GM18517 (cell line): Measurements from ENCODE around the gene CBARP.
"Not testable (repeated sequence)": the region's sequence is repeated elsewhere in the genome, so short reads cannot be mapped to it uniquely, and the experiment has no call there.

Experiments
- ATAC-seq: cut with Tn5 transposase; IDR thresholded peaks from one replicate; pipeline ENCODE4 v1.9.1; 2021; ENCODE audit warnings: mild to moderate bottlenecking, moderate library complexity; ENCODE audit not compliant: unreplicated experiment

Gene CBARP

DNA sequence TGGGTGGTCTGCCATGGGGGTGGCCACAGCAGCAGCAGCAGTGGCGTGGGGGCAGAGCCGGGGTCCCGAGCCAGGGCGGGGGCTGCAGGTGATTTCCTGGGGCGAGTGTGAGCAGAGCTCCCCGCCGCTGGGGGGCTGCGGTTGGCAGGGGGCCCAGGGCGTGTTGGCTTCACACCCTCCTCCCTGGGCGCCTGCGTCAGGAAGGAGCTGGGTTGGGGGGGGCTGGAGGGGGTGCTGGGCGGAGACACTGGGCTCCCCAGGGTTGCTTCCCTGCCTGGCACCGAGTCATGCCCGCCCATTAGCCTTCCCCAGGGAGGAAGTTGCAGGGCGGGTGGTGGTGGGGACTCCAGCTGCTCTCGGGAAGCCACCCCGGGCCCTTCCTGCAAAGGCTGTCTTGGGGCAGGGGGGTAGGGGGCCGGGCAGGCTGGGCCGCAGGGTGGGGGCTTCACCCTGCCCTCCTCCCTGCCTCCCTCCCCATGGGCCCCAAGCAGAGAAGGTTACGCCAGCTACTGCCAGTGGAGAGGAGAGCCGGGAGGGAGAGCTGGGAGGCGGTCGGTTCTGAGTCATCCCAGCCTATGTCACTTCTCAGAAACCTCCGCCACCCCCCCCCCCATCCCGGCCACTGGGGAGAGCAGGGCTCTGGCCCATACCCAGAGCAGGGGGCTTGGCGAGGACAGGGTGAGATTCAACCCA is 15.2 kb upstream of the CBARP start:
- ATAC-seq: no peak

DNA sequence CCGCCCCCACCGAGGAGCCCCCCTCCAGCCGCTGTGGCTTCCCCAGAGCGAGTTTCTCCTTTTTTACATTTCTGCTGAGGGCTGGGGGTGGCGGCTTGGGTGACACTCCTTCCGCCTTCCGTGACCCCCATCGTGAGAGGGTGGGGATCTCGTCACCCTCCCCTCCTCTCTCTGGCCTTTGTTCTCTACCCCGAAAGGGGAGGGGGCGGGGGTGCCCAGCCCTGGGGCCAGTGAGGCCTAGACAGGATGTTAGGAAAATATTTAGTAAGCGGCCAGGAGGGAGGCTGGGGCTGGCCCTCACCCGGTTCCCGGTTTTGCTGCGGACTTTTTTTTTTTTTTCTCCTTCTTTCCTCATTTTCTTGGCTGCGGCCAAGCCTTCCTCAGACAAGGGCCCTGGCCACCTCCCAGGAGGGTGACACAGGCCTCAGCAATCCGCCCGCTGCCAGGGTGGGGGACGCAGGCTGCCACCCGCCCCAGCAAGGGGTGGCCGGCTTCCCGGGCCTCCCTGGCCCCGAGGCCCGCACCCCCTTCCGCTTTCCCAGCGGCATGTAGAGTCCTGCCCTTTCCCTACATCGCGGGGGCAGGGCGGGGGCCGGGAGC is 14.5 kb upstream of the CBARP start:
- no peak for ATAC-seq

DNA sequence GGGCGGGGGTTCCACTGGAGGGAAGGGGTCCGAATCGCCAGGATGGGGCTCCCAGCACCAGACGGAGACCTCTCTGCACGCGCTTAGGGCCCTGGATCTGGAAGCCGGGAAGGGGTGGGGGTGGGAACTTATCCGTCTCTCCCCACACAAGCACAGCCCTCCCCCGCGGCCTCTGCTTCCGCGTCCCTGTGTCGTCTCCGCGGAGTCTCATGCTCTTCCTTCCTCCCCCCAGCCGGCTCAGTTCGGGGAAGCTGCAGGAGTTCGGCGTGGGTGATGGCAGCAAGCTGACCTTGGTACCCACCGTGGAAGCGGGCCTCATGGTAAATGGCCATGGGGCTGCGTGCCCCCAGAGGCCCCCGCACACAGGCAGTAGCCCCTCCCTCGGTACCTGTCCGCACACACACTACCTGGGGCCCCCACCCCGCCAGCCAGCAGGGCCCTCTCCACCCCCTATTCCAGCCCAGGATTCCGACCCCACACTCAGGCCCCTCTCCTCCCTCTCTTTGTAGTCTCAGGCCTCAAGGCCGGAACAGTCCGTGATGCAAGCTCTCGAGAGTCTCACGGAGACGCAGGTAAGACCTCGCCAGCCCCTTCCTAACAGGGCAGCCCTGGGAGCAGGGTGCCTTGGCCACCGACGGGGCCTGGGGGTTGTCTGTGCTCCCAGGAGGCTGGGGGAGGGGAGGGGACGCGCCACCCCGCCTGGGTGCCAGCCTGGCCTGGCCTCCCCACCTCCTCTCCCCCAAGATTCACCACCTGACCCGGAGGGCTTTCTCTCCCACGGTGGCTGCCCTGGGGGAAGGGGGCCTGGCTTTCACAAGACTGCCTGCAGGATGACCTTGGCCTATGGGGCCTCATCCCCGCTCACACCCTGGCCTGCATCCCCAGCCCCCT is 13.8 kb upstream of the CBARP start:
- no peak for ATAC-seq

DNA sequence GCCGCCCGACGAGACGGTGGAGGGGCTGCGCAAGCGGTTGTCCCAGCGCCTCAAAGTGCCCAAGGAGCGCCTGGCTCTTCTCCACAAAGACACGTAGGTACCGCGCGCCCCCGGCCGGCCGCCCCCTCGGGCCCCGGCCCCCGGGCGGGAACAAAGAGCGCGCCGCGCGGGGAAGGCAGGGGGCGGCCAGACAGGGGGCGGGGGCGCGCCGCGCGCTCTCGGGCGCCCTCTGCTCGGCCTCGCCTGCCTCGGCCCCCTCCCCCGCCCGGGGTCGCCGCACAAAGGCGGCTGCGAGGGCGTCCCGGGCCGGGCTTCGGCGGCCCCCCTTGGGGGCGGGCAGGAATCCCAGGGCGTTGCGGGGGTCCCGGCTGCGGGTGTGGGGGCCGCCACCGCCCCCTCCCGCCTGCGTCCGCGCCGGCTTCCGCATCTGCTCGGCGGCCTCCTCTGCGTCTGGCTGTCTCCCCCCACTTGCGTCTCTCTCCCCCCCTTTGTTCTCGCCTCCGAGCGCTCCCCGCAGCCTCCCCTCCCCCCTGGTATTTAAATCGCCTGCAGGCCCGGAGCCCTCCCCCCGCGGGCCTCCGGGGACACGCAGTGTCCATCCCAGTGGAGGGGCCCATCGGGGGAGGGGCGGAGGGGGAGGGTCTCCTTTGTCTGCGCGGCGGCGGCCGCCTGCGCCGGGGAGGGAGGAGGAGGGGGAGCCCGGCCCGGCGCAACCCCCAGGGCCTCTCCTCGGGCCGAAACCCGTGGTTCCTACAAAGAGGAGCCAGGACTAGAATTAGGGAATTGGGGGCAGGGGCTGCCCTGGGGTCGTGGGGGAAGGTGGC is 12.8 kb upstream of the CBARP start:
- ATAC-seq: no peak

DNA sequence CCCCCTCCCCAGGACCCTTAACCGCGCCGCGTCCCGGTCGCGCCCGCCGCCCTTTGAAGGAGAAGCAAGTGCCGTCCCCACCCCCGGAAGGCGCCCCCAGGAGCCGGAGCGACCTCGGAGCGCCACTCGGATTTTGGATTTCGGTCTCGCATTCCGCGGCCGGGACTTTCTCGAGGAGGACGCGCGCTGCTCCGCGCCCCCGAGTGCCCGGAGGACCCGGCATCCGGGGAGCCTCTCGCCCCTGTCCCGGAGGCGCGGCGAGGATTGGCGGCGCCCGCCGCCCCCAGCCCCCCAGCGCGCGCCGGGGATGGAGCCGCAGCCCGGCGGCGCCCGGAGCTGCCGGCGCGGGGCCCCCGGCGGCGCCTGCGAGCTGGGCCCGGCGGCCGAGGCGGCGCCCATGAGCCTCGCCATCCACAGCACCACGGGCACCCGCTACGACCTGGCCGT is 12.2 kb upstream of the CBARP start:
- no peak for ATAC-seq

DNA sequence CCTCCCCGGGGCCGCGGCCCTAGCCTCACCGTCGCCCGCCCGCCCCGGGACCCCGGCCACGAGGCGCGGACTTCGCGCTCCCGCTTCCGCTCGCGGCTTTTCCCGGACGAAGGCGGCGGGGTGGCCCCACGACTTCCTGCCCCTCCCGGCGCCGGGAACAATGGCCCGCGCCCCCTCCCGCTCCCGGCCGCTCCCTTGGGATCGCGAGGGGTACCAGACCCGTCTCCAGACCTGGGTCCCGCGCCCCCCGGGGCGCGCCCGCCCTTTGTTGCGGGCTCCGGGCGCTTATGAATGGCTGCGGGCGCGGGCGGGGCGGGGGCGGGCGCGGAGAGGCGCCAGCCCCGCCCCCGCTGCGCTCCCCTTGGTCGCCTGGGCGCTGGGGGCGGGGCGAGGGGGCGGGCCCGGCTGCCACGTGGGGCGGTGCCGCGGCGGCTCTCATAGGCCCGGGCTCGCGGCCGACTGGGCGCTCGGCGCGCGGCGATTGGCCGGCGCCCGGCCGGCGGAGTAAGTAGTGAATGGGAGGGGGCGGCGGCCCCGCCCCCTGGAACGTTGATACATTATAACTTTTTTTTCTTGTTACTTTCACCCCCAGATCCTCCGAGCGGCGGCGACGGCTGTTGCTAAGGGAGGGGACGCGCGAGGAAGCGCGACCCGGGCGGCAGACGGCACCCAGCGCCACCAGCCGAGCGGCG is 11.6 kb upstream of the CBARP start:
- peak; percentile 48 for ATAC-seq

DNA sequence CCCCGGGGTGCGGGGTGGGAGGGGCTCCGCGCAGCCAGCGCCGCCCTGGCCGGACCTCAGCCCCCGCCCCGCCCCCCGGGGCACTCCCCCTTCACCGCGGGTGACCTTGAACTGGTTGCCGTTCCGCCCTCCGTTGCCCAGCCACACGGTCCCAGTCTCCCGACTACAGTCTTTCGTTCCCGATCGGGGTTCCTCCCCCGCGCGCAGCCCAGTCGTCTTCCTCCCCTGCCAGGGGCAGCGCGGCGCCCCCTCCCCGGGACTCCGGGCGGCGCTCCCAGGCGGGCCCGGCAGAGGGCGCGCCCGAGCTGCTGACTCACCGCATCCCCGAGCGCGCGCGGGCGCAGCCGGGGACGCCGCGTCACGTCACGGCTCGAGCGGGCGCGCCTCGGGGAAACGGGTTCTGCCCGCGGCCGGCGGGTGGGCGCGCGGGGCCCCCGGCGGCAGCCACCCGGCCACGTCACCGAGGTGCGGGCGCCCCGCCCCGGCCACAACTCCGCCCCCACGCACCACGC is 11.0 kb upstream of the CBARP start:
- peak; percentile 26 for ATAC-seq

DNA sequence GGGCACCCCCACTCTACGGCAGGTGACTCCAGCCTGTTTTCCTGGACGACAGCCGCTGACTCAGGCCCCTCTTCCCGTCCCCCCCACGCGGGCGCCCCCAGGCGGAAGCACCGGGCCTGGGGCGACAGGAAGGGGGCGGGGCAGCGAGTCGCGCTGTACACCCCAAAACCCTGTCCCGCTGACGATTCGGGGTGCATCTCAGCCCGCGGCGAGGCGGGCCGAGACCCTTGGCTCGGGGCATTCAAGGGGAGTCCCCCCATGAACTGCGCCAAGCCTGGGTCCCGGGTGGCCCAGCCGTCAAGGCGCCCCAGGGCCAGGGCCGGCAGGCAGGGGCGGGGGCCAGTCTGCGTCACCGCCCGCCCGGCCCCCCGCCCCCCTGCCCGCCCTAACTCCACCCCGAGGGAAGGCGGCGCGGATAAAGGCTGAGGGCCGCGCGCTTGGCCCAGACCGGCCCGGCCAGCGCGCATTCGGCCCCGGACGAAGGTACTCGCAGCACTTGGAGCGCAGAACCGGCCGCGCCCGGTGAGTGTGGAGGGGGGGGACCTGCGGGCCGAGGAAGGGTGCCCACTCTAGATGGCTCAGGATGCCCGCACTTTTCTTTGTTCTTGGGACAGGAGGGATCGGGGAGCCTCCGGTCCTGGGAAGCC is 10.5 kb upstream of the CBARP start, which contains the start of gene MIDN:
Gene MIDN (plus strand): TSS at position 445 of the 647 bp plus-strand sequence. CDS start 1,714 bp downstream, outside the sequence.
- peak; percentile 6 for ATAC-seq

DNA sequence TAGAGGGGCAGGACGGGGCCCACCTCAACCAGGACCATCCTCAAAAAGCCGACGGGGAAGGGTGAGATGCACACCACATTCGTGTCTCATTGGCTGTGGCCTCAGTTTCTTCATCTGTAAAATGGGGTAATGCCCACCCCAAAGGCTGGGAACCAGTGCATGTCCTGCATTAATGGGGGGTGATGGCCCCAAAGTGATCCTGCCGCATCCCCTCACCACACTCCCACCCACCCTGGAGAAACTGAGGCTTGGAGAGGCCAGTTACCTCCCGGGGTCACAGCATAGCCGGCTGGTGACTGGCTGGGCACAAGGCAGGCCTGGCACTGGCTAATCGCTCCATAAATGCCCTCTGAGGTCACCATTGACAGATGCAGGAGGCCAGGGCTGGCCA is 9.9 kb upstream of the CBARP start:
- no peak for ATAC-seq

DNA sequence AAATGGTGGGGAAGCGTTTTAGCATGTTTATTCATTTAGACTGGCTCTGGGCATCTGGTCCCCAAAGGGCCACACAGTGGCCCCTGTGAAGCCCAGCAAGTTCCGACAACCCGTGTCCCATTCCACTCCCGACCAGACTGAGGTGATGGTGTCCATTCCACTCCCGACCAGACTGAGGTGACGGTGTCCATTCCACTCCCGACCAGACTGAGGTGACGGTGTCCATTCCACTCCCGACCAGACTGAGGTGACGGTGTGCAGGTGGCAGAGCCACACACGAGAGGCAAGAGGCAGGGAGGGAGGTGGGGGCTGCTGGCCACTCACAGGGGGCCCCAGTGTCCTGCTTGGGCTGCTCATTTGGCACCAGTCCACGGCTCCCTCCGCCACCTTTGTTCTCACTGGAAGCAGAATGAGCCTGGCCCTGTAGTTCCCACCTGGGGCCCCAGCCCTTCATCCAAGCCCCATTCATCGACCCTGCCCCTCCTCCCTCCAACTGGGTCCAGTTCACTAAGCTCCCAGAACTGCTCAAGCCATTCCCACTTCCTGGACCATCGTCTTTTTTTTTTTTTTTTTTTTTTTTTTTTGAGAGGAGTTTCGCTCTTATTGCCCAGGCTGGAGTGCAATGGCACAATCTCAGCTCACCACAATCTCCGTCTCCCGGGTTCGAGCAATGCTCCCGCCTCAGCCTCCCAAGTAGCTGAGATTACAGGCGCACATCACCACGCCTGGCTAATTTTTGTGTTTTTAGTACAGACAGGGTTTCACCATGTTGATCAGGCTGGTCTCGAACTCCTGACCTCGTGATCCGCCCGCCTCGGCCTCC is 8.7 kb upstream of the CBARP start:
- ATAC-seq: not testable (repeated sequence)

DNA sequence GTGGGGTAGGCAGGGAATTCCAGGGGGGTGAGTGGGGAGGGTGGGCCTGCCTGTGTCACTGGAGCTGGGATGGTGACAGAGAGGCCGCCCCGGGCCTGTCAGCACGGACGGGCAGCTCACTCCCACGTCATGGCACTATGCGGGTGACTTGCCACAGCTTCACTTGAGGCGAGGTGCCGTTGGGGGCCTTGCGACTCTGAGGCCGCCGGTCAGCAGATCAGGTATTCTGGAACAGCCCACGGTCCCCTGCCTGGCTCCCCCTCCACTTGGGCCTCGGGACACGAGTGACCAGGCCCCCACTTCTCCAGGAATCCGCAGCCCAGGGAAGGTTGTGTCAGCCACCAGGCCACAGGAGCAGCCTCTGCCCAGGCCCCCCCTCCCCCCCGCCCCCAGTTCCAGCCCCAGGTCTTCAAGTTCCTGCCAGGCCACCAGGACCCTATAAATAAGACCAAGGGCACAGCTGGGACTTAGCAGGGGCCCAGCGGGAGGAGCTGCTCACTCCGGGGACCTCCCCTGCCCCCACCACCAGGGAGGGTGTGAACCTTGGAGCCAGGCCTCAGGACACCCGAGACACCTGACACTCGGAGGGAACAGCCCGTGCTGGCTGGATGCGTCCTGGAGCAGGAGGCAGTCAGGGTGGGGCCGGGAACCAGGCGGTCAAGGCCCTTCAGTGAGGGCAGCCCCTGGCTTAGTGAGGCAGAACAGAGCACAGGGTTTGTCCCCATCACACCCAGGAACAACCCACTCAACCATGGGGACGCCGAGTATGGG is 7.9 kb upstream of the CBARP start:
- no peak for ATAC-seq

DNA sequence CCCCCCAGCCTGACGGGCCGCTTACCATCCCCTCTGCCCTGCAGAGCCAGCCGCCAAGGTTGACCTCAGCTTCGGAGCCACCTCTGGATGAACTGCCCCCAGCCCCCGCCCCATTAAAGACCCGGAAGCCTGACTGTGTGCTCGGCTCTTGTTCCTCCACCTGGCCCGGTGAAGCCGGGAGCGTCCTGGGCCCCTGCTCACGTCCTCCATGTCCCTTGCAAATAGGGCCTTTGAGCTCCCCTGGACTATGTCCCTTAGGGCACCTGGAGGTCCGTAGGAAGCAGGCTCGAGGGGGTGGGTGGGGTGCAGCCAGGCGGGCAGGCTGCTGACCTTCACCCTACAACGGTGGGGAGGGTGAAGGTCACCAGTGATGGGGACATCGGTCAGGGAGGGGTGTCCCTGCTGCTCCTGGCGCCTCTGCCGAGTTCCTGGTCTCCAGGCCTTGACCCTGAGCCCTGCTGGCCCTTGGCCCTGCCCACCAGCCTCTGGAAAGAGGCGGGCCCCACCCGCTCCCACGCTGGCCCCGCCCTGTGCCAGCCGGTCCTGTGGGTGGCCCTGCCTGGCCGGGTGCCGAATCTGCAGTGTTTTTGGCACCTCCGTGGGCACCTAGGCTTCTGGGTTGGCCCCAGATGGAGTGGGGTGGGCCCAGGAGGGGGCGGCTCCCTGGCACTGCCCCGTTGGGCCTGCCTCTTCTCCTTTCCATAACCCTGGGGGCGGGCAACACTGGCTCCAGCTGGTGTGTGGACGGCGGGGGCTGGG is 7.1 kb upstream of the CBARP start:
- ATAC-seq: no peak

DNA sequence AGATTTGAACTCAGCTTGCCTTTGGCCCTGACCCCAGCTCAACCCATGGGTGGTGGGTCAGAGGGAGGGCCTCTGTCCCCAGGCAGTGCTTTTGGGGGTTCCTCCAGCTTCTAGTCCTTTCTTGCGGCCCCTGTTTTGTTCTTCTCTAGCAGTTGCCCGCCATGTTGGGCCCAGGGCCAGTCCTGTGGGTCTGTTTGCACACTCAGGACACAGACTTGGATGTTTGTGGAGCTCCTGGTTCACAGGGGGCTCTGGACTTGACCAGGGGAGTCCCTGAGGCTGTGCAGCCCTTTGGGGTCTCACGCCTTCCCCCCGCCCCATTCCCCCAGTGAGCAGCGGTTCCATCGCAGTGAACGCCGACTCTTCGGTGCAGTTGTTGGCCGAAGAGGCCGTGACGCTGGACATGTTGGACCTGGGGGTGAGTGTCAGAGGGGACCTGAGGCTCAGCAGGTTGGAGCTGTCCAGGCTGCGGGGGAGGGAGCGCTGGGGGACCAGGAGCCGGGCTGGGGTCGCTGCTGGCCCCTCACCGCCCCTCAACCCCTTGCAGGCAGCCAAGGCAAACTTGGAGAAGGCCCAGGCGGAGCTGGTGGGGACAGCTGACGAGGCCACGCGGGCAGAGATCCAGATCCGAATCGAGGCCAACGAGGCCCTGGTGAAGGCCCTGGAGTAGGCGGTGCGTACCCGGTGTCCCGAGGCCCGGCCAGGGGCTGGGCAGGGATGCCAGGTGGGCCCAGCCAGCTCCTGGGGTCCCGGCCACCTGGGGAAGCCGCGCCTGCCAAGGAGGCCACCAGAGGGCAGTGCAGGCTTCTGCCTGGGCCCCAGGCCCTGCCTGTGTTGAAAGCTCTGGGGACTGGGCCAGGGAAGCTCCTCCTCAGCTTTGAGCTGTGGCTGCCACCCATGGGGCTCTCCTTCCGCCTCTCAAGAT is 6.2 kb upstream of the CBARP start:
- no peak for ATAC-seq

DNA sequence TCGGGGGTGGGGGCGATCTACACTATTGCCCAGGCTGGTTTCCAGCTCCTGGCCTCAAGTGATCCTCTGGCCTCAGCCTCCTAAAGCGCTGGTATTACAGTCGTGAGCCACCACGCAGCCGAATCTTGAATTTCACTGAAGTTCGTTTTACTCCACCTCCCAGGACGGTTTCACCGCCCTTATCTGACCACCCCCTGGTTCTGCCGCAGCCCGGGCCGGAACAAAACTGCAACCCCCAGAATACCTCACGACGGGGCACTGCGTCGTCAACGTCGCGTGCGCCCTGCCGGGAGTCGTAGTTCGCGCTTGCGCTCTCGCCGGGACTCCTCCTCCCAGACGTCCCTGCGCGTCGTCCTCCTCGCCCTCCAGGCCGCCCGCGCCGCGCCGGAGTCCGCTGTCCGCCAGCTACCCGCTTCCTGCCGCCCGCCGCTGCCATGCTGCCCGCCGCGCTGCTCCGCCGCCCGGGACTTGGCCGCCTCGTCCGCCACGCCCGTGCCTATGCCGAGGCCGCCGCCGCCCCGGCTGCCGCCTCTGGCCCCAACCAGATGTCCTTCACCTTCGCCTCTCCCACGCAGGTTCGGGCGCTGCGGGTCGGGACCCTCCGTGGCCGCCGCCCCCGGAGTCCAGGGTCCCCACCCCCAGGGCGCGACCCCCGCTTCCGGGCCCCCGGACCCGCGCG is 3.8 kb upstream of the CBARP start, which contains the start of gene ATP5F1D:
Gene ATP5F1D (plus strand): TSS at position 335 of the 679 bp plus-strand sequence. CDS start 100 bp downstream, at position 435.
- ATAC-seq: peak; percentile 49

DNA sequence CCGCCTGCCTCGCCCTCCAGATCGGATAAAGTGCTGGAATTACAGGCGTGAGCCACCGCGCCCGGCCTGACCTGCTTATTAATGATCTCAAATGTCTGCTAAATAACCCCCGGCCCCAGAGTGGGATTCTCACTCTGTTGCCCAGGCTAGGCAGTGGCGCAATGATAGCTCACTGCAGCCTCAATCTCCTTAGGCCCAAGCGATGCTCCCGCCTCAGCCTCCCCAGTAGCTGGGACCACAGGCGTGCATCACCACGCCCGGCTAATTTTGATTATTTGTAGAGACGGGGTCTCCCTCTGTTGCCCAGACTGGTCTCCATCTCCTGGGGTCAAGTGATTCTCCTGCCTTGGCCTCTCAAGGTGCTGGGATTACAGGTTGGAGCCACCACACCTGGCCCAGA is 3.1 kb upstream of the CBARP start:
- ATAC-seq: no peak
